HG02852 (cell line): Measurements from ENCODE around the gene INTS1.

Experiments used
- ATAC-seq: cut with Tn5 transposase; IDR thresholded peaks from one replicate; pipeline ENCODE4 v1.9.1; 2021; ENCODE audit warnings: mild to moderate bottlenecking, moderate library complexity; ENCODE audit not compliant: unreplicated experiment

Gene INTS1

GRCh38 chr7:1464694-1465093 is 39.5 kb downstream of the INTS1 start:
- no peak for ATAC-seq

DNA sequence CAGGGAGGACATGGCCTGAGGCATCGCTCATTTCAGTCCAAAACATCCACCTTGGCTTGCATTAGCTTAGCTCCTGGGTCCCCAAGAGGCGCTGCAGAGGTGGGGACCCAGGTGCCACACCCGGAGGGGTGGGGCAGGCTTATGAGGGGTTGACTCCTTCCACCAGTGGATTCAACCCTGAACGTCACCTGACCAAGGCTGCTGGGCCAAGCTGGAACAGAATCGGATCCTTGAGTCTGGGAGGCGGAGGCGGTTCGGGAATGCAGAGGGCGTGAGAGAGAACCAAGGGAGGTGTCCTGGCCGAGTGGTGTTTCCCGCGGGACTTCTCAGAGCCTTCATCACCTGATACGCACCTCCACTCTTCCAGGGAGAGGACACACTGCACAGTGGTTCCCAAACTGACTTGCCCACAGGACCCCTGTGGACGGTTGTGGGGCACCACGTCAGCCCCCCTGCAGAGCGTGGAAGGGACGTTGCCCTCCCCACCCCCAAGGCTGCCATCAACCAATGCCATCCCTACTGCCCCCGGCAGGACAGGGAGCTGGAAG is 40.4 kb downstream of the INTS1 start:
- no peak for ATAC-seq

DNA sequence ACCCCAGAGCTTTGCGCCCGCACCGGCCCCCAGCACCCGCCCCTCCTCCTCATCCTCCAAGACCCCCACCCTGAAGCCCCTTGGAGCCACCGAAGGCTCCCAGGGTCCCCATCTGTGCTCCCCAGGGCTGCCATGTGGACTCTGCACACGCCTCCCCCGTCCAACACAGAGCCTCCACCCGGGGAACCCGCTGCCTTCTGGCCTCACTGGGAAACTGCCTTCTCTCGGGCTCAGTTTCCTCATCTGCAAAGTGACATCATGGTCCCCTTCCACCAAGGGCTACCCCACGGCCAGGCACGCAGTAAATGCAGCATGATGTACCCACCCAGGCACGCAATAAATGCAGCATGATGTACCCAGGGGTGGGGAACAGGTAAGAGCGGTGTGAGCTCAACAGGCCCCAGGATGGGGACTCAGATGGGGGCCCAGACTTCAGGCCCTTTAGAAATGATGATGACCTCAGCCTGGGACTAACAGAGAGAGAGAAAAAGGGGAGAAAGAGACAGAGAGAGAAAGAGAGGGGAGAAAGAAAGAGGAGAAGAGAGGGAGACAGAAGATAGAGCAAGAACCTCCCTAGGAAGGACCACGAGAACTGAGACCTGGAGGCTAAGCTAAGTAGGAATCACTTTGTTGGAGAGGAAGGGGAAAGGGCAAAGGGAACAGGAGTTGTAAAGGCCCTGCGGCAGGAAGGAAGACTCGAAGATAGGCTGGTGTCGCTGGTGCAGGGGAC is 42.4 kb downstream of the INTS1 start:
- no peak for ATAC-seq

GRCh38 chr7:1460821-1461645 is 43.2 kb downstream of the INTS1 start:
- no peak for ATAC-seq

- no peak for ATAC-seq
Measured at GRCh38 chr7:1459920-1460820, 44.0 kb downstream of the INTS1 start.

GRCh38 chr7:1459512-1459892 is 44.7 kb downstream of the INTS1 start:
- ATAC-seq, result peak; percentile 94

DNA sequence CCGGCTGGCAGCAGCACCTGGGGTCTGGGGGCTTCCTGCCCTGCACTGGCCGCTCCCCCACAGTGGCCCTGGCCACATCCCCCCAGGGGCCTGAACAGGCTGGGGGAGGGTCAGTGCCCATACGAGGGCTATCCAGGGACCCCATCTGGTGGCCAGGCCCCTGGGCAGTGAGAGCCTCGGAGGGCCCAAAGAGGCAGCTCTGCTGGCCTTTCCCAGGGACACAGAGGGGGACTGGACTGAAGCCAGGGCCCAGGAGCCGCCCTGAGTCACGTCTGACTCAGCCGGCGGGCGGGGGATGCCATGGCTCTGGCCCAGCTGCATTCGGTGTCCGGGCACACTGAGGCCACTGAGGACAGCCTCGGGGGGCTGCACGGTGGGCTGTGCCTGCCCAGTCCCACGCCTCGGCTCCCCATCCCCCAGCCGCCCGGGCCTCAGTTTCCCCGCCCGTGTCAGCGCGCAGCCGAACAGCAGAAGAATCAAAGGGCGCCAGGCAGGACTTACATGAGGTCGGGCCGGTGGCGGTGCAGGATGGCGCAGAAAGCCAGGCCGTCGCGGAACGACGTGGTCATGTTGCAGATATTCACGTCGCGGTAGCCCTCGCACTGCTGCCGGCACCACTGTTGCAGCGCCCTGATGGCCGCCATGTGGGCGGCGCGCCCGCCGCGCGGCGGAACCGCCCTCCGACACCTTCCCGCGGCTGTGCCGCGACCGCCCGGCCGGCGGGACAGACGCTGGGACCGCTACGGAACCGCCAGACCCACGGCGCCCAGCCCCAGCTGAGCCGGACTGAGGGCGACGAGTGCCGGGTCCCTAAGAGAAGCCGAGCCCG is 45.3 kb downstream of the INTS1 start, which contains the start of gene MICALL2:
MICALL2 (minus strand) TSS at position 788 of the 829 bp plus-strand sequence; CDS start at position 644, 144 bp downstream.
- ATAC-seq, result peak; percentile 21

DNA sequence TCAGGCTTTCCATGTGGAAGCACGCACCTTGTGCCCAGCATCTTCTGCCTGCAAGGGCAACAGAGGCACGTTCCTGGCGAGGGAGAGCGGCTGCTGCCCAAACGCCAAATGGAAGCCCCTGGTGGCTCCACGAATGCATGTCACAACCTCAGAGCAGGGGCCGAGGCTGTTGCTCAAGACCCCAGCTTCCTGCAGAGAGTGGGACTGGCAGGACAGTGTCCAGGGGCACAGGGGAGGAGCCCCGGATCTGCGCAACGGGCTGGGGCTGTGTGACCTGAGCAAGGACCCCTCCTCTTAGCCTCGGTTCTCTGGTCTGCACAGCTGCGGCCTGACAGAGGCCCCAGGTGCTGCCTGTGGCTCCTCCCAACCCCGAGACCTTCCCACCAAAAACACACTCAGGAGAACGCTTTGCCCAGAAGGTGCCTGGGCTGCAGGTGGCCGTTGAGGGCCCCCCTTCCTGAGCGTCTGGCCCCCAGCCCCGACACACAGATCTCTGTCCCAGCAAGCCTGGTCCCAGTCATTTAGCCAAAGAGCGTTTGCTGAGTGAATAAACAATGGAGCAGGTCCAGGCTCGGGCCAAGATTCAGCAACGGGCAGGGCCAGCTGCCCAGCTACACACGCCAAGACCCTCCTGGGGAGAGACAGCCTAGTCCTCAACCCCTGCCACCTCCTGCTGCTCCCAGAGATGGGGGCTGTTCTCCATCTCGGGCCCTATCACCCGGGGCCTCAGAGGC is 46.1 kb downstream of the INTS1 start:
- no peak for ATAC-seq

GRCh38 chr7:1457059-1457948 is 46.9 kb downstream of the INTS1 start:
- ATAC-seq, result no peak

GRCh38 chr7:1455955-1456354 is 48.2 kb downstream of the INTS1 start:
- no peak for ATAC-seq

- no peak for ATAC-seq
Measured at GRCh38 chr7:1455241-1455939, 48.8 kb downstream of the INTS1 start.

GRCh38 chr7:1454542-1454941 is 49.6 kb downstream of the INTS1 start:
- ATAC-seq, result no peak

DNA sequence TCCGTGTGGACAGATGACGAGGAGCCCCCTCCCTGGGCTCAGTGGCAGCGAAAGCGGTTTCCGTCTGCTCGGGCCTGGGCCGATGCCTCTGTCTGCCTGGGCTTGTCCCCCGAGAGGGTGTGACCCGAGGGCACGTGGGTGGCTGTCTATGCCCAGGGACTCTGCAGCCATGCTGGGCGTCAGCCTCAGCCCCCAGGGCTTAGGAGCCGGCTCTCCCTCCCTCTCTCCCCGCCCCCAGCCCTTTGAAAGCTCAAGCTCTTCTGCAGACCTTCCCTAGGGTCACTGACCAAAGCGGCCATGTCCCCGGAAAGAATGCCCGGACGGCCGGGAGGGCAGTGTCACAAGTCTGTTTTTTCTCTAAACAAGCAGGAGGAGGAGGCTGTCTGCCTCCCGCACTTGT is 52.0 kb downstream of the INTS1 start:
- ATAC-seq, result no peak

GRCh38 chr7:1450987-1451386 is 53.2 kb downstream of the INTS1 start:
- ATAC-seq, result no peak

DNA sequence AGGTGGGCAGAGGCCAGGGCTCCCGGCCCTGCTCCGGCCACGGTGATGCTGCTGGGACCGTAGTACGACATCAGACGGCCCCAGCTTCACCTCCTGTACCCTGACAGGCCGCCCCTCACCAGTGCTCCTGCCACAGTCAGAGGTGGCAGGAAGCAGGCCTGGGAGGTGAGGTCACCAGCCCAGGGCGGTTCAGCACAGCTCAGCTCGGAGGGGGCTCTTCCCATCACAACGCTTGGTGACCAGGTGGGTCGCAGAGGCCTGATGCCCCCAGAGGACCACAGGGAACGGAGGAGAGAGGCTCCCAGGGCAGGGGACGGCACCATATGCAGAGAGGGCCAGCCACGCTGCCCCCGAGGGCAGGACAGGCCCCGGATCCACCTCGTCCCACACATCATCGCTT is 53.8 kb downstream of the INTS1 start:
- ATAC-seq, result no peak

GRCh38 chr7:1449951-1450350 is 54.2 kb downstream of the INTS1 start:
- ATAC-seq, result no peak

DNA sequence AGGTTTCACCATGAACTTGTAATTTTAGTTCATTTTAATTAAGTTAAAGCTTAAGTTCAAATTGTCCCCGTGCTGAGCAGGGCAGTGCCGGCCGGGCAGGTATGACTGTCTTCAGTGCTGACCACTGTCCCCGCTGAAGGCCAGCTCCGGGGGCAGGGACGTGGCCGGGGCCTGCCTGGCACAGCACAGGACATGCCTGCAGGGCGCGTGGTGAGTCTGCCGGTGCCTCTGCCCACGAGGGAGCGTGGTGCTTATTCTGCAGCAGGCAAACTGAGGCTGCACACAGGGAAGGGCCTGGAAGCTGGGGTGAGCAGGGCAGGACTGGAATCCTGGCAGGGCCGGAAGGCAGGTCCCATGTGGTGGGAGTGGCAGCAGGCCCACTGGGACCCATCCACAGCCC is 54.7 kb downstream of the INTS1 start:
- no peak for ATAC-seq

- no peak for ATAC-seq
Measured at GRCh38 chr7:1448958-1449357, 55.2 kb downstream of the INTS1 start.
